Activated CD8-positive, alpha-beta memory T cell treated with anti-CD3 and anti-CD28 coated beads, Interleukin-2, amount 10 ng/mL, durations not matched to agents 7 days and 5 days (primary cell): ENCODE data around the gene HAUS5. TPM values are rescaled to one million over a fixed set of nuclear protein-coding genes. Genes with fewer than 3 reads are reported as not detected.
"Not testable (repeated sequence)": the region's sequence is repeated elsewhere in the genome, so short reads cannot be mapped to it uniquely, and the experiment has no call there.

Source experiments
- ATAC-seq: fragments of 150-1000 bp; cut with Tn5 transposase; one replicate; pipeline ENCODE4 v1.10.0; 2021; ENCODE audit warnings: moderate library complexity
- CTCF ChIA-PET: fragments of 350-600 bp; sonication (Branson Sonifier 250); formaldehyde crosslinking; loops from one replicate; lab custom pipeline; 2021; ENCODE audit warnings: antibody characterized with exemption; lab: Charles Lee
- DNase-seq: peaks from one replicate; pipeline ENCODE4 v3.0.0-alpha.2; 2020
- H3K27ac Mint-ChIP-seq: one replicate; pipeline ENCODE4 v1.8.0; 2021; ENCODE audit warnings: mild to moderate bottlenecking, mixed read lengths
- H3K27me3 Mint-ChIP-seq: one replicate; pipeline ENCODE4 v1.8.0; 2021; ENCODE audit warnings: mixed read lengths
- H3K36me3 Mint-ChIP-seq: one replicate; pipeline ENCODE4 v1.8.0; 2021; ENCODE audit warnings: mild to moderate bottlenecking, mixed read lengths
- H3K4me1 Mint-ChIP-seq: one replicate; pipeline ENCODE4 v1.8.0; 2021; ENCODE audit warnings: mixed read lengths
- H3K4me3 Mint-ChIP-seq: one replicate; pipeline ENCODE4 v1.8.0; 2021; ENCODE audit warnings: mild to moderate bottlenecking, moderate library complexity, mixed read lengths
- H3K9me3 Mint-ChIP-seq: one replicate; pipeline ENCODE4 v1.8.0; 2022; ENCODE audit warnings: low read depth, mixed read lengths
- total RNA-seq, 2 experiments: library from RNA; stranded (reverse); gene quantifications; one replicate each; pipeline ENCODE4 v1.2.3, GENCODE V29; 2021

HAUS5 gene
- total RNA-seq, 2 experiments from 2014 or later, result 49.0 to 59.2 TPM

DNA sequence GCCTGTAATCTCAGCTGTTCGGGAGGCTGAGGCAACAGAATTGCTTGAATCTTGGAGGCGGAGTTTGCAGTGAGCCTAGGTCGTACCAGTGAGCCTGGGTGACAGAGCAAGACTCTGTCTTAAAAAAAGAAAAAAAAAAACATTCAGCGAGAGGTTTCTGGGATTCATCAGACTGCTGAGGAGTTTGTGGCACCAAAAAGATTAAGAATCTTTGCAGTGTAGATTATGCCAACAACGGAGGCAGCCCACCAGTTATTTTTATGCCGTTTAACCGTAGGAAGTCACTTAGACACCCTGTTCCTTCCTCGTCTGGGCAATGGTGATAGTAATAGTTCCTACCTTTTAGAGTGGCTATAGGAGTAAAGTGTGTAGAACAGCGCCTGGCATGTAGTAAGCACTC lies 38.0 kb downstream of the HAUS5 start:
- CTCF ChIA-PET, result no interaction called here
- peaks cover 34% of the 10 kb centered on the region for H3K4me1 Mint-ChIP-seq
- H3K36me3 Mint-ChIP-seq, result peaks cover 29% of the 10 kb centered on the region
- ATAC-seq (no peak), DNase-seq (no peak)
- H3K9me3 Mint-ChIP-seq, result no peaks in the 10 kb centered on the region
- H3K27ac Mint-ChIP-seq, result no peak overlapping the region
- no peaks in the 10 kb centered on the region for H3K27me3 Mint-ChIP-seq
- no peak overlapping the region for H3K4me3 Mint-ChIP-seq

- H3K4me3 Mint-ChIP-seq, ATAC-seq, H3K27me3 Mint-ChIP-seq, H3K27ac Mint-ChIP-seq, DNase-seq, H3K9me3 Mint-ChIP-seq: not testable (repeated sequence)
- Mint-ChIP-seq H3K36me3 (peaks cover 46% of the 10 kb centered on the region), H3K4me1 (peaks cover 18% of the 10 kb centered on the region)
- CTCF ChIA-PET, result interaction anchor here (1.2 to 1.6 kb wide), 2 partner anchors 40 to 105 kb away, joined by 3 to 4 read pairs; no protein-coding TSS in a partner anchor
These were observed 42.3 kb downstream of the HAUS5 start for GRCh38 chr19:35654828-35655227.

DNA sequence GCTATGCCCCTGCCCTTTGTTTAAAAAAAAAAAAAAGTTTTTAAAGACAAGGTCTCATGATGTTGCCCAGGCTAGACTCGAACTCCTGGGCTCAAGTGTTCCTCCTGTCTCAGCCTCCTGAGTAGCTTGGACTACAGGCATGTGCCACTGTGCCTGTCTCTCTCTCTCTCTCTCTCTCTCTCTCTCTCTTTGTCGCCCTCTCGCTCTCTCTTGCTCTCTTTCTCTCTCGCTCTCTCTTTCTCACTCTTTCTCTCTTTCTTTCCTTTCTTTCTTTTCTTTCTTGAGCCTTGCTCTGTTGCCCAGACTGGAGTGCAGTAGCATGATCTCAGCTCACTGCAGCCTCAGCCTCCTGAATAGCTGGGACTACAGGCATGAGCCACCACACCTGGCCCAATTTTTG lies 43.1 kb downstream of the HAUS5 start:
- H3K4me3 Mint-ChIP-seq, result no peak overlapping the region
- no peaks in the 10 kb centered on the region for H3K9me3 Mint-ChIP-seq
- DNase-seq (no peak), ATAC-seq (no peak)
- H3K4me1 Mint-ChIP-seq, result peaks cover 14% of the 10 kb centered on the region
- no peak overlapping the region for H3K27ac Mint-ChIP-seq
- CTCF ChIA-PET, result interaction anchor here (1.6 kb wide), 1 partner anchor 106 kb away, joined by 3 read pairs; no protein-coding TSS in a partner anchor
- peaks cover 46% of the 10 kb centered on the region for H3K36me3 Mint-ChIP-seq
- no peaks in the 10 kb centered on the region for H3K27me3 Mint-ChIP-seq

- Mint-ChIP-seq H3K36me3 (peaks cover 43% of the 10 kb centered on the region), H3K4me1 (peaks cover 6% of the 10 kb centered on the region), H3K9me3 (no peaks in the 10 kb centered on the region), H3K27ac (no peak overlapping the region), H3K27me3 (no peaks in the 10 kb centered on the region), H3K4me3 (no peak overlapping the region)
- CTCF ChIA-PET, result no interaction called here
- no peak for ATAC-seq
- DNase-seq, result no peak
These were observed 44.2 kb downstream of the HAUS5 start for GRCh38 chr19:35656700-35657099.

DNA sequence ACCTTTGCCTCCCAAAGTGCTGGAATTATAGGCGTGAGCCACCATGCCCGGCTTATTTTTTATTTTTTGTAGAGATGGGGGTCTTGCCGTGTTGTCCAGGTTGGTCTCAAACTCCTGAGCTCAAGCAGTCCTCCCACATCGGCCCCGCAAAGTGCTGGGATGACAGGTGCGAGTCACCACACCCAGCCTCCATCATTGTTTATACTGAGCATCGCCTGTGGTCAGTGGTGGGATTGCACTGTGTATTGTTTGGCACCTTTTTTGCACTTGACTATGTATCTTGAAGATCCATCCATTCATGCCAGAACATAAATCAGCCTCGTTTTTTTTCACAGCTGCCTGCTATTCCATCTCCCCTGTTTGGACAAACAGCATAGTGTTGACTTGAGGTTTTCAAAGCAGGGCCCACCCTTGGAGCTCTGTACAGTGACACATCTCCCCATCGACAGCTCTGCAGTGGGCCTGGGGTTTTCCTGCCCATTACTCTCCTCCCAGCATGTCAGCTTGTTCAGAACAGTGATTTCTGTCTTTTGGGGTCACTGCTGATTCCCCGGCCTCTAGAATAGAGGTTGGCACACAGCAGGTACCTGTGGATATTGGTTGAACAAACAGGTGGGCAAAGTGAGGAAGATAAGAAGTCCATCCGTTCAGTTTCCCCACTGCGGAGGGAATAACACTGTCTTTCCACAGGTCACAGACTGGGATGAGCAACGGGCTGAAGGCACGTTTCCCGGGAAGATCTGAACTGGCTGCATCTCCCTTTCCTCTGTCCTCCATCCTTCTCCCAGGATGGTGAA lies 45.6 kb downstream of the HAUS5 start:
- Mint-ChIP-seq H3K27me3 (no peaks in the 10 kb centered on the region), H3K9me3 (no peaks in the 10 kb centered on the region), H3K36me3 (peaks cover 42% of the 10 kb centered on the region)

DNA sequence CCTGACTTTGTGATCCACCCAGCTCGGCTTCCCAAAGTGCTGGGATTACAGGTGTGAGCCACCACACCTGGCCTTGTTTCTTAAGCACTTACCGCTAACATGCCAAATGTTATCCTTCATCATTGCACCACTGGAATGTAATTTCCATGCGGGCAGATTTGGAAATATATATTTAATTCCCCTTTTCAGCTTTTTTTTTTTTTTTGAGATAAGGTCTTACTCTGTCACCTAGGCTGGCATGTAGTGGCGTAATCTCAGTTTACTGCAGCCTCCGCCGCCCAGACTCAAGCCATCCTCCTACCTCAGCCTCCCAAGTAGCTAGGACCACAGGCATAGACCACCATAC lies 49.4 kb downstream of the HAUS5 start:
- ATAC-seq (no peak), DNase-seq (no peak)
- peaks cover 26% of the 10 kb centered on the region for H3K36me3 Mint-ChIP-seq
- H3K27ac Mint-ChIP-seq, result no peak overlapping the region
- no peaks in the 10 kb centered on the region for H3K27me3 Mint-ChIP-seq
- H3K4me3 Mint-ChIP-seq, result no peak overlapping the region
- CTCF ChIA-PET, result interaction anchor here (1.2 kb wide), 1 partner anchor 14 kb away, joined by 3 read pairs; the partner anchor contains the start of gene COX6B1
- H3K4me1 Mint-ChIP-seq, result no peaks in the 10 kb centered on the region
- no peaks in the 10 kb centered on the region for H3K9me3 Mint-ChIP-seq

More for the DNA sequence above, 45.6 kb downstream of the HAUS5 start:
- Mint-ChIP-seq H3K4me3 (no peak overlapping the region), H3K4me1 (peaks cover 2% of the 10 kb centered on the region), H3K27ac (no peak overlapping the region)
- CTCF ChIA-PET, result no interaction called here
- ATAC-seq (no peak), DNase-seq (no peak)

DNA sequence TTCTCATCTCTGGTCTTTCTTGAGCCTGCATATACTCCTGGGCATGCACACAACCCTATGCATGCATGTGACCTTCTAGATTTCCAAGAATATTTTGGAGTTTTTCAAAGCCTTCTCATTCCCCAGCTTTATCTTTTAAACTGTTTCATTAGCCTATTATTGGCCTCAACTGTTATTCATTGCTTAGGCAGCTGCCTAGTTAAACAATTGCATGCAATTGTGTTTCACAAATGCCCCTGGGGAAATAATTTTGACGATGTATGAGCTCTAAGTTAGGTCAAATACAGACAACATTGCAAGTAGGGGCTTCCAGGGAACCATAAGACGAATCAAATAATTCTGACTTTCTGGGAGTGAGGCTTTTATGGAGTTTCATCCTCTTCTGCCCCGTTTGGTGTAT lies 51.4 kb downstream of the HAUS5 start:
- DNase-seq (no peak), ATAC-seq (no peak)
- Mint-ChIP-seq H3K9me3 (no peaks in the 10 kb centered on the region), H3K27ac (no peak overlapping the region), H3K4me1 (no peaks in the 10 kb centered on the region), H3K4me3 (no peak overlapping the region), H3K27me3 (peaks cover 3% of the 10 kb centered on the region), H3K36me3 (peaks cover 15% of the 10 kb centered on the region)
- CTCF ChIA-PET, result interaction anchor here (1.3 kb wide), 1 partner anchor 38 kb away, joined by 3 read pairs; no protein-coding TSS in a partner anchor

DNA sequence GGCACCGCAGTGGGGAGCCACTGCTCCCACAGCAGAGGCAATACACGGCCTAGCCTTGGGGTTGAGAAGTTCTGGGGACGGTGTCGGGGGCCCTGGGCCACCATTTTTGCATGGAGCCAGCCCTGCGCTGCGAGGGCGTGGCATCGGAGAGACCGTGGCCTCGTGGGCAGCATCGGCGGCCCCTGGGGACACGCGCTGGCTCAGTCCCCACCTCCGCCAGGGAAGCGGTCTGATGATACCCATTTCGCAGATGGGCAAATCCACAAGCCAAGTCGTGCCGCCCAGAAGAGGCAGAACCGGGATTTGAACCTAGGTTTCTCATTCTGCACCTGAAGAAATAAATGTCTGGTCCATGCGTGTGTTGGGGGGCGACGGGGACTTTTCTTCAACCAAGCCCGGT lies 52.6 kb downstream of the HAUS5 start:
- ATAC-seq (no peak), DNase-seq (no peak)
- H3K4me1 Mint-ChIP-seq, result no peaks in the 10 kb centered on the region
- H3K9me3 Mint-ChIP-seq, result no peaks in the 10 kb centered on the region
- H3K36me3 Mint-ChIP-seq, result peaks cover 10% of the 10 kb centered on the region
- H3K4me3 Mint-ChIP-seq, result no peak overlapping the region
- H3K27ac Mint-ChIP-seq, result no peak overlapping the region
- CTCF ChIA-PET, result interaction anchor here (1.3 kb wide), 1 partner anchor 37 kb away, joined by 3 read pairs; no protein-coding TSS in a partner anchor
- peaks cover 12% of the 10 kb centered on the region for H3K27me3 Mint-ChIP-seq

DNA sequence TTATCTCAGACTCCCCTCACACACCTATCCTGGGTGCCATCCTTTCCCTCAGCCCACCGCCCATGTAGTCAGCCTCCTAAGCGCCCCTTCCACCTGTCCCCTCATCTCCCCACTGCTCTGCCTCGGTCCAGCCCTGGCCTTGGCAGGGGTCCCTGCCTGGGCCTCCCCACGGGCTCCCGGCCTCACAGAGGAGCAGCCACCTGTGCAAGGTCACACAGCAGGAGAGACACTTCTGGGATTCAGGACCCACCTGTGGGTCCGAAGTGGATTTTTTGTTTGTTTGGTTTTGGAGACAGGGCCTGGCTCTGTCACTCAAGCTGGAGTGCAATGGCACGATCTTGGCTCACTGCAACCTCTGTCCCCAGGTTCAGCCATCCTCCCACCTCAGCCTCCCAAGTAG lies 53.1 kb downstream of the HAUS5 start:
- H3K4me1 Mint-ChIP-seq, result no peaks in the 10 kb centered on the region
- H3K27me3 Mint-ChIP-seq, result peaks cover 13% of the 10 kb centered on the region
- DNase-seq (no peak), ATAC-seq (no peak)
- H3K4me3 Mint-ChIP-seq, result no peak overlapping the region
- CTCF ChIA-PET, result no interaction called here
- no peak overlapping the region for H3K27ac Mint-ChIP-seq
- peaks cover 10% of the 10 kb centered on the region for H3K36me3 Mint-ChIP-seq
- no peaks in the 10 kb centered on the region for H3K9me3 Mint-ChIP-seq

- ATAC-seq, result no peak
- H3K4me1 Mint-ChIP-seq, result no peaks in the 10 kb centered on the region
- CTCF ChIA-PET, result no interaction called here
- H3K4me3 Mint-ChIP-seq, result no peak within 1 kb of the TSS
- no peak for DNase-seq
- H3K9me3 Mint-ChIP-seq, result no peaks in the 10 kb centered on the region
- no peak within 1 kb of the TSS for H3K27ac Mint-ChIP-seq
- peaks cover 18% of the 10 kb centered on the region for H3K27me3 Mint-ChIP-seq
- peaks cover 8% of the 10 kb centered on the region for H3K36me3 Mint-ChIP-seq
These were observed 53.8 kb downstream of the HAUS5 start, which contains the start of gene UPK1A for GRCh38 chr19:35666251-35666913. Gene UPK1A (plus strand): TSS chr19:35666517. CDS start chr19:35666813, 296 bp downstream.

GRCh38 chr19:35669566-35669965 lies 57.0 kb downstream of the HAUS5 start:
- Mint-ChIP-seq H3K9me3 (no peaks in the 10 kb centered on the region), H3K4me3 (no peak overlapping the region), H3K27ac (no peak overlapping the region), H3K27me3 (peaks cover 37% of the 10 kb centered on the region), H3K36me3 (no peaks in the 10 kb centered on the region), H3K4me1 (peaks cover 8% of the 10 kb centered on the region)
- no peak for DNase-seq
- CTCF ChIA-PET, result no interaction called here
- no peak for ATAC-seq

DNA sequence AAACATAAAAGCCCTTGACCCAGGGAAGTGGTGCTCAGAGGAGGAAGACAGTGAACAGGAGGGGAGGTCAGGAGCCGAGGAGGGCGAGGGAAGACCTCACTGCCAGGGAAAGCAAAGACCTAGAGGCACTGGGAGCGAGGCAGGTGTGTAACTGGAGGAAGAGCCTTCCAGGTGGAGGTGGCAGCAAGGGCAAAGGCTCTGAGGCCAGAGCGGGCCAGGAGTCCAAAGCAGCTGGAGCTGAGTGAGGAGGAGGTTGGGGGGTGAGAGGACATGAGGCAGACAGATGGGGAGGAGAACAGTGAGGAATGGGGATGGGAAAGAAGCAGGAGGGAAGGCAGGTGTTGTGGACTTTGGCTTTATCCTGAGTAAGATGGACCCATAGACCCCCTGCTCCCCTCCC lies 57.4 kb downstream of the HAUS5 start:
- DNase-seq (no peak), ATAC-seq (no peak)
- H3K36me3 Mint-ChIP-seq, result no peaks in the 10 kb centered on the region
- H3K4me3 Mint-ChIP-seq, result no peak overlapping the region
- H3K27ac Mint-ChIP-seq, result no peak overlapping the region
- CTCF ChIA-PET, result no interaction called here
- H3K27me3 Mint-ChIP-seq, result peaks cover 39% of the 10 kb centered on the region
- H3K9me3 Mint-ChIP-seq, result no peaks in the 10 kb centered on the region
- peaks cover 8% of the 10 kb centered on the region for H3K4me1 Mint-ChIP-seq

GRCh38 chr19:35670686-35671085 lies 58.2 kb downstream of the HAUS5 start:
- no peaks in the 10 kb centered on the region for H3K36me3 Mint-ChIP-seq
- peaks cover 8% of the 10 kb centered on the region for H3K4me1 Mint-ChIP-seq
- no peak overlapping the region for H3K4me3 Mint-ChIP-seq
- DNase-seq, result no peak
- H3K27ac Mint-ChIP-seq, result no peak overlapping the region
- CTCF ChIA-PET, result no interaction called here
- ATAC-seq, result no peak
- peaks cover 42% of the 10 kb centered on the region for H3K27me3 Mint-ChIP-seq
- H3K9me3 Mint-ChIP-seq, result no peaks in the 10 kb centered on the region
